Progenitor cell of endocrine pancreas (in vitro differentiated cells): ENCODE measurements around the gene CNKSR3. TPM values are rescaled to one million over a fixed set of nuclear protein-coding genes. Genes with fewer than 3 reads are reported as not detected.

Source experiments
- DNase-seq: peaks from one replicate; pipeline ENCODE4 v3.0.0; 2021; ENCODE audit warnings: low spot score; ENCODE audit not compliant: unreplicated experiment
- H3K27ac Mint-ChIP-seq: 2 replicates; pipeline ENCODE4 v1.8.0; 2021; ENCODE audit warnings: mild to moderate bottlenecking, moderate library complexity, mixed read lengths
- H3K27me3 Mint-ChIP-seq: 2 replicates; pipeline ENCODE4 v1.8.0; 2021; ENCODE audit warnings: mixed read lengths
- H3K36me3 Mint-ChIP-seq: 2 replicates; pipeline ENCODE4 v1.8.0; 2022; ENCODE audit warnings: mixed read lengths; ENCODE audit not compliant: insufficient read depth
- H3K4me1 Mint-ChIP-seq: 2 replicates; pipeline ENCODE4 v1.8.0; 2021; ENCODE audit warnings: low read depth, mixed read lengths
- H3K4me3 Mint-ChIP-seq: 2 replicates; pipeline ENCODE4 v1.8.0; 2021; ENCODE audit warnings: low read depth, mild to moderate bottlenecking, moderate library complexity, mixed read lengths
- H3K9me3 Mint-ChIP-seq: 2 replicates; pipeline ENCODE4 v1.8.0; 2021; ENCODE audit warnings: low read depth, mixed read lengths
- total RNA-seq: library from RNA; stranded (reverse); gene quantifications from 2 replicates; pipeline ENCODE4 v1.2.1, GENCODE V29; 2021
- TF ChIP-seq, protein P1 (sequence below): fragments of 200-600 bp; sonication (generic); IDR thresholded peaks from one replicate; pipeline ENCODE4 v1.5.0; 2021; ENCODE audit warnings: antibody characterized with exemption, mild to moderate bottlenecking; ENCODE audit not compliant: unreplicated experiment

The CNKSR3 gene
- total RNA-seq, 1 donor from 2014 or later = 20.3 TPM

DNA sequence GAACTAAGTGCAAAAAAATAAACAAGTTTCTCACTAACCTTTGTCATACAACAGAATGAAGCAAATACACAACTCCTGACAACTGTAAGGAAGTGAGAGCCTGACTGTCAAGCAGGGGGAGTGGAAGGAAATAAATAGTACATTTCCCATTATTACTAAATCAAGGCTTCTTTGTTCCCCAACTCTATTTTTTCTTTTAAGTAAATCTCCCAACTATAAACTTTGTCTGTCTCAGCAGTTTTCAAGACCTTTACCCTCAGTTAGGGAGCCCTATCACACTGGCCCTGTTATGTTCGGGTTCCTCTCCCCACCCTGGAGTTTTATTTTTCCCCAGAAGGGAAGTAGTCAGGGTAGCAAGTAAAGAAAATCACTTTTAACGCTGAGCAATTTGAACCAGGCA is 129.7 kb downstream of the CNKSR3 start:
- H3K9me3 Mint-ChIP-seq = no peaks in the 10 kb centered on the region
- H3K27ac Mint-ChIP-seq = peak overlapping the region; percentile 77
- peaks cover 13% of the 10 kb centered on the region for H3K4me1 Mint-ChIP-seq
- H3K4me3 Mint-ChIP-seq = no peak overlapping the region
- TF ChIP-seq, protein P1, sequence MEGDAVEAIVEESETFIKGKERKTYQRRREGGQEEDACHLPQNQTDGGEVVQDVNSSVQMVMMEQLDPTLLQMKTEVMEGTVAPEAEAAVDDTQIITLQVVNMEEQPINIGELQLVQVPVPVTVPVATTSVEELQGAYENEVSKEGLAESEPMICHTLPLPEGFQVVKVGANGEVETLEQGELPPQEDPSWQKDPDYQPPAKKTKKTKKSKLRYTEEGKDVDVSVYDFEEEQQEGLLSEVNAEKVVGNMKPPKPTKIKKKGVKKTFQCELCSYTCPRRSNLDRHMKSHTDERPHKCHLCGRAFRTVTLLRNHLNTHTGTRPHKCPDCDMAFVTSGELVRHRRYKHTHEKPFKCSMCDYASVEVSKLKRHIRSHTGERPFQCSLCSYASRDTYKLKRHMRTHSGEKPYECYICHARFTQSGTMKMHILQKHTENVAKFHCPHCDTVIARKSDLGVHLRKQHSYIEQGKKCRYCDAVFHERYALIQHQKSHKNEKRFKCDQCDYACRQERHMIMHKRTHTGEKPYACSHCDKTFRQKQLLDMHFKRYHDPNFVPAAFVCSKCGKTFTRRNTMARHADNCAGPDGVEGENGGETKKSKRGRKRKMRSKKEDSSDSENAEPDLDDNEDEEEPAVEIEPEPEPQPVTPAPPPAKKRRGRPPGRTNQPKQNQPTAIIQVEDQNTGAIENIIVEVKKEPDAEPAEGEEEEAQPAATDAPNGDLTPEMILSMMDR = no peak
- no peaks in the 10 kb centered on the region for H3K36me3 Mint-ChIP-seq
- H3K27me3 Mint-ChIP-seq = no peaks in the 10 kb centered on the region
- no peak for DNase-seq

DNA sequence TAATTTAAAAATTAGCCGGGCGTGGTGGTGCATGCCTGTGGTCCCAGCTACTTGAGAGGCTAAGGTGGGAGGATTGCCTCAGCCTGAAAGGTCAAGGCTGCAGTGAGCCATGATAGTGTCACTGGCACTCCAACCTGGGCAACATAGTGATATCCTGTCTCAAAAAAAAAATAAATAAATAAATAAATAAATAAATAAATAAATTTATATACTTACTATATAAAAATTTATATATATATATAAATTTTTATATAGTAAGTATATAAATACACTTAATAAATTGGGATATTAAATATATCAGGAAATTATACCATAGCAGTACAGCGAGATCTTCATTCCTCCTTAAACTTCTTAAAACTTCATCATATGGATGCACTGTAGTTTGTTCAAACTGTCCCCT is 130.9 kb downstream of the CNKSR3 start:
- H3K9me3 Mint-ChIP-seq = no peaks in the 10 kb centered on the region
- no peaks in the 10 kb centered on the region for H3K36me3 Mint-ChIP-seq
- TF ChIP-seq, protein P1 = no peak
- no peak overlapping the region for H3K27ac Mint-ChIP-seq
- peaks cover 13% of the 10 kb centered on the region for H3K4me1 Mint-ChIP-seq
- H3K4me3 Mint-ChIP-seq = no peak overlapping the region
- H3K27me3 Mint-ChIP-seq = no peaks in the 10 kb centered on the region
- DNase-seq = no peak

DNA sequence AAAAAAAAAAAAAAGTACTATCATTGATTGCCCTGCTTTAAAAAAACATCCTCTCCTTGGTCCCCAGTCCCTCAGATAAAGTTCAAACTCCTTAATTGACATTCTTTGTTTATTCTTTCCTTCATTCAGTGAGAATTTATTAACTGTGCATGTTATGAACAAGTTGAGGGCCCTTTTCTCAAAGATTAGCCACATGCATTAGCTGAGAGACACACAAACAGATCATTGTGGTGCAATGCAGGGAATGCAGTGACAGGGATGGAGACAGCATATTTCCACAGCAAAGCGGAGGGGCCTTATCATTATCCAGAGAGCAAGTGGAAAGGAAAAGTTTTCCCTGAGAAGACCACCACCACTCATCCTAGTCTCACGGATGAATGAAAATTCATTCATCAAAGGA is 132.0 kb downstream of the CNKSR3 start:
- no peak overlapping the region for H3K4me3 Mint-ChIP-seq
- no peak for DNase-seq
- no peaks in the 10 kb centered on the region for H3K36me3 Mint-ChIP-seq
- H3K27ac Mint-ChIP-seq = peak overlapping the region; percentile 48
- TF ChIP-seq, protein P1 = no peak
- peaks cover 13% of the 10 kb centered on the region for H3K4me1 Mint-ChIP-seq
- H3K27me3 Mint-ChIP-seq = no peaks in the 10 kb centered on the region
- no peaks in the 10 kb centered on the region for H3K9me3 Mint-ChIP-seq

DNA sequence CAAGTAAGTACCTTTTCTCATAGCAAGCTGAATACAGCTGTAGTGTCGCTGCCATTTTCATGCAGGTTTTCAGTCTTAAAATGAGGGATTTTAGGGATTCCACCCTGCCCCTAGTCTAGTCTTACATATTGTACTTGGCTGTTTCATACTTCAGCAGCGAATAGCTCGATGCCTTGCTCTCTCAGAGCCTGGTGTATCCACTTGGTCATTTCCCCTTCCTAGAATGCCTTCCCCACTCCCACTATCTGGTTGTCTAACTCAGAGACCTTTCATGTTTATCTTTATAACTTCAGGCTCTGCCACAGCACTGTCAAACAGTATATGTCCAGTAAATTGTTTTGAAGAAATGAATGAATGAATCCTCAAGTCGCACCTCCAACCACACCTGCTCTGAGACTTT is 132.8 kb downstream of the CNKSR3 start:
- no peaks in the 10 kb centered on the region for H3K36me3 Mint-ChIP-seq
- TF ChIP-seq, protein P1 = no peak
- peaks cover 11% of the 10 kb centered on the region for H3K4me1 Mint-ChIP-seq
- no peaks in the 10 kb centered on the region for H3K27me3 Mint-ChIP-seq
- DNase-seq = no peak
- no peak overlapping the region for H3K27ac Mint-ChIP-seq
- no peak overlapping the region for H3K4me3 Mint-ChIP-seq
- no peaks in the 10 kb centered on the region for H3K9me3 Mint-ChIP-seq

DNA sequence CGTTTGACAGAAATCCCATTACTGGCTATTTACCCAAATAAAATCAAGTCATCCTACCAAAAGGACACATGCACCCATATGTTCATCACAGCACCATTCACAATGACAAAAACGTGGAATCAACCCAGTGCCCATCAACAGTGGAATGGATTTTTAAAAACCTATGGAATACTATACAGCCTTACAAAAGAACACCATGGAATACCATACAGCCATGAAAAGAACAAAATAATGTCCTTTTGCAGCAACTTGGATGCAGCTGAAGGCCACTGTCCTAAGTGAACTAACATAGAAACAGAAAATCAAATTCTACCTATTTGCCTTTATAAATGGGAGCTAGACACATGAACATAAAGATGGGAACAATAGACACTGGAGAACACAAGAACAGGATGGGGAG is 136.5 kb downstream of the CNKSR3 start:
- Mint-ChIP-seq H3K9me3 (no peaks in the 10 kb centered on the region), H3K4me3 (no peak overlapping the region), H3K27ac (no peak overlapping the region), H3K4me1 (peaks cover 15% of the 10 kb centered on the region), H3K36me3 (no peaks in the 10 kb centered on the region), H3K27me3 (no peaks in the 10 kb centered on the region)
- DNase-seq = no peak
- TF ChIP-seq, protein P1 = no peak
